DOHH2 (cell line): Measurements from ENCODE around the gene HERC4.

Source experiments
- EZH2phosphoT487 ChIP-seq: fragments of 200-600 bp; sonication (generic); IDR thresholded peaks from 2 replicates; pipeline ENCODE4 v1.6.1; 2017; ENCODE audit warnings: borderline replicate concordance, mild to moderate bottlenecking, antibody characterized with exemption, low read length, moderate library complexity, mixed read lengths
- TF ChIP-seq, protein P1 (sequence below): fragments of 200-600 bp; sonication (generic); IDR thresholded peaks from one replicate; pipeline ENCODE4 v1.5.1; 2014; ENCODE audit warnings: antibody characterized with exemption, mild to moderate bottlenecking, low read depth, low read length; ENCODE audit not compliant: poor library complexity, severe bottlenecking

DNA sequence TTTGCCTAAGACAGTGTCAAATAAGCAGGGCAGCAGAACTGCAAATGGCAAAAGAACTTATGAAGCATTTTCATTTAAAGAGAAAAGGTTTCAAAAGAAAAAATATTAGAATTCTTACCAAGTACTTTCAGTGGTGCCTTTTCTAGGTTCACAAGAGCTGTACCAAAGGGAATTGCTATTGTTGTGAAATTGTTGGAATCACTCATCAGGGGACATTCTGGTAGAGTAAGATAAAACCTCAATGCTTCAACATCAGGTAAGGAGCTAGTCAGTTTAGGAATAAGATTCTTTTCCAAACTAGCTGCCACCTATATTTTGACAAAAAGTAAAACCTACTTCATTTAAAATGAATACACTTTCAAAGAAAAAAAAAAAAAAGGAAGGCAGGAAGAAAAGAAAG is 85.0 kb downstream of the HERC4 start:
- TF ChIP-seq, protein P1, sequence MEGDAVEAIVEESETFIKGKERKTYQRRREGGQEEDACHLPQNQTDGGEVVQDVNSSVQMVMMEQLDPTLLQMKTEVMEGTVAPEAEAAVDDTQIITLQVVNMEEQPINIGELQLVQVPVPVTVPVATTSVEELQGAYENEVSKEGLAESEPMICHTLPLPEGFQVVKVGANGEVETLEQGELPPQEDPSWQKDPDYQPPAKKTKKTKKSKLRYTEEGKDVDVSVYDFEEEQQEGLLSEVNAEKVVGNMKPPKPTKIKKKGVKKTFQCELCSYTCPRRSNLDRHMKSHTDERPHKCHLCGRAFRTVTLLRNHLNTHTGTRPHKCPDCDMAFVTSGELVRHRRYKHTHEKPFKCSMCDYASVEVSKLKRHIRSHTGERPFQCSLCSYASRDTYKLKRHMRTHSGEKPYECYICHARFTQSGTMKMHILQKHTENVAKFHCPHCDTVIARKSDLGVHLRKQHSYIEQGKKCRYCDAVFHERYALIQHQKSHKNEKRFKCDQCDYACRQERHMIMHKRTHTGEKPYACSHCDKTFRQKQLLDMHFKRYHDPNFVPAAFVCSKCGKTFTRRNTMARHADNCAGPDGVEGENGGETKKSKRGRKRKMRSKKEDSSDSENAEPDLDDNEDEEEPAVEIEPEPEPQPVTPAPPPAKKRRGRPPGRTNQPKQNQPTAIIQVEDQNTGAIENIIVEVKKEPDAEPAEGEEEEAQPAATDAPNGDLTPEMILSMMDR: no peak
- no peak for TF ChIP-seq EZH2phosphoT487
